ENCODE results near the gene TNFRSF4. TPM values are rescaled to one million over a fixed set of nuclear protein-coding genes. Genes with fewer than 3 reads are reported as not detected.

The TNFRSF4 gene
- total and polyA plus RNA-seq, 2 of the 13 experiments (the other 11 are each of a cell fraction or from before 2014, with no cell fraction given), result not detected

DNA sequence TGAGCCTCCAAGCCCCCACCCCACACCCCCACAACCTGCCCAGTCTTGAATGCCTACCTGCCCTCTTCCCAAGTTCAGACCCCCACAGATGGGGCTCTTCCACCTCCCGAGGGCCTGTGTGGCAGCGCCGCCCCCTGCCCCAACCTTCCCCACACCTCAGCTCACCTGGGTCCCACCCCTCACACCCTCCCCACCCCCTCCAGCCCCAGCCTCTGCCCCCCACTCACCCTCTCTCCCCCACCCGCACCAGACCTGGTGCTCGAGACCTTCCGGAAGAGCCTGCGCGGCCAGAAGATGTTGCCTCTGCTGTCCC lies 16.8 kb downstream of the TNFRSF4 start:
- Histone ChIP-seq H3K79me2 (ENCODE audit: insufficient read depth, low read length) (no peaks in the 10 kb centered on the region), H3K27ac (ENCODE audit: extremely low read length, insufficient read depth, low read length) (no peak overlapping the region), H3K4me3 (replicated peaks in 1 of 3; ENCODE audit: insufficient read depth in 1 of 3, low read depth in 2 of 3, low read length in 3 of 3) (no peak overlapping the region), H3K9me3 (ENCODE audit: low read length) (peaks cover 11% of the 10 kb centered on the region), H3K4me1 (ENCODE audit: insufficient read depth, low read length) (peaks cover 22% of the 10 kb centered on the region), H3K9ac (ENCODE audit: insufficient read depth, low read depth, low read length) (no peak overlapping the region), H4K20me1 (ENCODE audit: insufficient read depth, low read length) (no peaks in the 10 kb centered on the region), H3K36me3 (replicated peaks in 1 of 2; ENCODE audit: control insufficient read depth in 1 of 2, insufficient read depth in 2 of 2, low read length in 2 of 2) (no peaks in the 10 kb centered on the region), H3K4me2 (ENCODE audit: low read depth, low read length) (no peak overlapping the region), H2AFZ (ENCODE audit: low read length) (no peak overlapping the region), H3K27me3 (ENCODE audit: control insufficient read depth in 1 of 2, insufficient read depth in 2 of 2, low read length in 2 of 2) (peaks cover 16 to 32% of the 10 kb centered on the region in 2 experiments; a peak in 4 of 5 replicates)
- 76% methylated on average over 8 of the region's 8 CpGs for WGBS (ENCODE audit: low lambda C conversion rate)
- POLR2A ChIA-PET, result no interaction called here
- BruUV-seq (replicated peaks), result no TSS peak
- no peak for FAIRE-seq
- intact Hi-C loops (cut with micrococcal nuclease; ENCODE audit: unreplicated experiment), result no loop called here
- CTCF ChIA-PET (ENCODE audit: low intra/inter-chr PET ratio, low total read pairs), result no interaction called here
- no peak for ATAC-seq
- no peak for DNase-seq (ENCODE audit: low spot score)
- TF ChIP-seq TARDBP (CRISPR knock-in tag; IDR thresholded peaks at IDR 0.05), result no peak
- TF ChIP-seq, protein P1, sequence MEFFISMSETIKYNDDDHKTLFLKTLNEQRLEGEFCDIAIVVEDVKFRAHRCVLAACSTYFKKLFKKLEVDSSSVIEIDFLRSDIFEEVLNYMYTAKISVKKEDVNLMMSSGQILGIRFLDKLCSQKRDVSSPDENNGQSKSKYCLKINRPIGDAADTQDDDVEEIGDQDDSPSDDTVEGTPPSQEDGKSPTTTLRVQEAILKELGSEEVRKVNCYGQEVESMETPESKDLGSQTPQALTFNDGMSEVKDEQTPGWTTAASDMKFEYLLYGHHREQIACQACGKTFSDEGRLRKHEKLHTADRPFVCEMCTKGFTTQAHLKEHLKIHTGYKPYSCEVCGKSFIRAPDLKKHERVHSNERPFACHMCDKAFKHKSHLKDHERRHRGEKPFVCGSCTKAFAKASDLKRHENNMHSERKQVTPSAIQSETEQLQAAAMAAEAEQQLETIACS (CRISPR knock-in tag; IDR thresholded peaks at IDR 0.05), result no peak
- no peak for TF ChIP-seq ZNF44 (CRISPR knock-in tag; IDR thresholded peaks at IDR 0.05)
- TF ChIP-seq TCF12 (IDR thresholded peaks at IDR 0.05), result no peak
- TF ChIP-seq TCF12 (CRISPR knock-in tag; IDR thresholded peaks at IDR 0.05), result no peak
- TF ChIP-seq, protein P2, sequence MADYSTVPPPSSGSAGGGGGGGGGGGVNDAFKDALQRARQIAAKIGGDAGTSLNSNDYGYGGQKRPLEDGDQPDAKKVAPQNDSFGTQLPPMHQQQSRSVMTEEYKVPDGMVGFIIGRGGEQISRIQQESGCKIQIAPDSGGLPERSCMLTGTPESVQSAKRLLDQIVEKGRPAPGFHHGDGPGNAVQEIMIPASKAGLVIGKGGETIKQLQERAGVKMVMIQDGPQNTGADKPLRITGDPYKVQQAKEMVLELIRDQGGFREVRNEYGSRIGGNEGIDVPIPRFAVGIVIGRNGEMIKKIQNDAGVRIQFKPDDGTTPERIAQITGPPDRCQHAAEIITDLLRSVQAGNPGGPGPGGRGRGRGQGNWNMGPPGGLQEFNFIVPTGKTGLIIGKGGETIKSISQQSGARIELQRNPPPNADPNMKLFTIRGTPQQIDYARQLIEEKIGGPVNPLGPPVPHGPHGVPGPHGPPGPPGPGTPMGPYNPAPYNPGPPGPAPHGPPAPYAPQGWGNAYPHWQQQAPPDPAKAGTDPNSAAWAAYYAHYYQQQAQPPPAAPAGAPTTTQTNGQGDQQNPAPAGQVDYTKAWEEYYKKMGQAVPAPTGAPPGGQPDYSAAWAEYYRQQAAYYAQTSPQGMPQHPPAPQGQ (CRISPR knock-in tag; IDR thresholded peaks at IDR 0.05; ENCODE audit: borderline replicate concordance), result no peak
- TF ChIP-seq ZNF766 (CRISPR knock-in tag; IDR thresholded peaks at IDR 0.05; ENCODE audit: borderline replicate concordance), result no peak
- no peak for TF ChIP-seq NFIB (CRISPR knock-in tag; IDR thresholded peaks at IDR 0.05; ENCODE audit: borderline replicate concordance)
- TF ChIP-seq SP1 (IDR thresholded peaks at IDR 0.05), result no peak
- no peak for TF ChIP-seq SP1 (CRISPR knock-in tag; IDR thresholded peaks at IDR 0.05)
- no peak for TF ChIP-seq ZNF12 (CRISPR knock-in tag; IDR thresholded peaks at IDR 0.05)
- TF ChIP-seq ZNF224 (CRISPR knock-in tag; IDR thresholded peaks at IDR 0.05), result no peak
- TF ChIP-seq, protein P3, sequence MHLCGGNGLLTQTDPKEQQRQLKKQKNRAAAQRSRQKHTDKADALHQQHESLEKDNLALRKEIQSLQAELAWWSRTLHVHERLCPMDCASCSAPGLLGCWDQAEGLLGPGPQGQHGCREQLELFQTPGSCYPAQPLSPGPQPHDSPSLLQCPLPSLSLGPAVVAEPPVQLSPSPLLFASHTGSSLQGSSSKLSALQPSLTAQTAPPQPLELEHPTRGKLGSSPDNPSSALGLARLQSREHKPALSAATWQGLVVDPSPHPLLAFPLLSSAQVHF (CRISPR knock-in tag; IDR thresholded peaks at IDR 0.05), result no peak
- TF ChIP-seq ZNF749 (CRISPR knock-in tag; IDR thresholded peaks at IDR 0.05; ENCODE audit: borderline replicate concordance), result no peak
- no peak for TF ChIP-seq ZNF543 (CRISPR knock-in tag; IDR thresholded peaks at IDR 0.05)
- no peak for TF ChIP-seq ZFAT (CRISPR knock-in tag; conservative IDR thresholded peaks at IDR 0.05)
- no peak for TF ChIP-seq NAIF1 (CRISPR knock-in tag; IDR thresholded peaks at IDR 0.05; ENCODE audit: borderline replicate concordance)
- no peak for TF ChIP-seq ZNF607 (CRISPR knock-in tag; IDR thresholded peaks at IDR 0.05; ENCODE audit: borderline replicate concordance)
- no peak for TF ChIP-seq MTA1 (CRISPR knock-in tag; IDR thresholded peaks at IDR 0.05; ENCODE audit: borderline replicate concordance)
- in situ Hi-C loops (cut with HindIII; ENCODE audit: extremely low pct_ligation_motif_present, low pct_unique_long_range_greater_than_20kb), result no loop called here
